Osteocyte (in vitro differentiated cells): Measurements from ENCODE around the gene FBXO40. TPM values are rescaled to one million over a fixed set of nuclear protein-coding genes. Genes with fewer than 3 reads are reported as not detected.
"Not testable (repeated sequence)": the region's sequence is repeated elsewhere in the genome, so short reads cannot be mapped to it uniquely, and the experiment has no call there.

ENCODE experiments used
- DNase-seq: peaks from one replicate; pipeline ENCODE4 v3.0.0; 2021; ENCODE audit warnings: mixed read lengths; ENCODE audit not compliant: unreplicated experiment; ENCODE audit errors: extremely low spot score
- H3K27ac Mint-ChIP-seq: one replicate; pipeline ENCODE4 v1.8.0; 2021; ENCODE audit warnings: mild to moderate bottlenecking, mixed read lengths; ENCODE audit not compliant: unreplicated experiment
- H3K27me3 Mint-ChIP-seq: one replicate; pipeline ENCODE4 v1.8.0; 2021; ENCODE audit warnings: mixed read lengths; ENCODE audit not compliant: unreplicated experiment
- H3K36me3 Mint-ChIP-seq: one replicate; pipeline ENCODE4 v1.8.0; 2021; ENCODE audit warnings: mixed read lengths; ENCODE audit not compliant: unreplicated experiment
- H3K4me1 Mint-ChIP-seq: one replicate; pipeline ENCODE4 v1.8.0; 2021; ENCODE audit warnings: mixed read lengths; ENCODE audit not compliant: unreplicated experiment
- H3K4me3 Mint-ChIP-seq: one replicate; pipeline ENCODE4 v1.8.0; 2021; ENCODE audit warnings: mild to moderate bottlenecking, moderate library complexity, mixed read lengths; ENCODE audit not compliant: unreplicated experiment
- H3K9me3 Mint-ChIP-seq: one replicate; pipeline ENCODE4 v1.8.0; 2021; ENCODE audit warnings: mixed read lengths; ENCODE audit not compliant: unreplicated experiment
- total RNA-seq: library from RNA; stranded (reverse); gene quantifications from 2 replicates; pipeline ENCODE4 v1.2.1, GENCODE V29; 2021
- TF ChIP-seq, protein P1 (sequence below): fragments of 200-600 bp; sonication (generic); IDR thresholded peaks from 2 replicates; pipeline ENCODE4 v1.5.0; 2021; ENCODE audit warnings: antibody characterized with exemption, mild to moderate bottlenecking, moderate library complexity

Gene FBXO40
- total RNA-seq, 1 donor from 2014 or later = not detected

DNA sequence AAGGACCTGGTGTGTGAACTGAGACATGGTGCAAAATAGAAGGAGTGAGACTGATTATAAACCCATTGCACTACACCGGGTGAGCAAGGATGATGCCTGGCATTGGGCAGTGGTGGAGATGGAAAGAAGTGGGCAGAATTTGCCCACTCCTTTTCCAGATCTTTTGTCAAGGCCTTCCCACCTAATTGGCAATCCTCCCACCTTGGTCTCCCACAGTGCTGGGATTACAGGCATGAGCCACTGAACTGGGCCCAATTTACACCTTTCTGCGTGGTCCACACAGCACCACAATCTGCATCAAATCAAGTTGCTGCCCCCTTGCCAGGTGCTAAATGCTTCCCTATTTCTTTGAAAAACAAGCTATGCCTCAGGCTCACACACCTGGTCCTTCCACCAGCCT, 5.4 kb downstream of the FBXO40 start:
- Mint-ChIP-seq H3K9me3 (no peaks in the 10 kb centered on the region), H3K27me3 (peaks cover 6% of the 10 kb centered on the region), H3K4me3 (no peak overlapping the region), H3K27ac (no peak overlapping the region), H3K36me3 (no peaks in the 10 kb centered on the region), H3K4me1 (no peaks in the 10 kb centered on the region)
- DNase-seq = no peak
- TF ChIP-seq, protein P1, sequence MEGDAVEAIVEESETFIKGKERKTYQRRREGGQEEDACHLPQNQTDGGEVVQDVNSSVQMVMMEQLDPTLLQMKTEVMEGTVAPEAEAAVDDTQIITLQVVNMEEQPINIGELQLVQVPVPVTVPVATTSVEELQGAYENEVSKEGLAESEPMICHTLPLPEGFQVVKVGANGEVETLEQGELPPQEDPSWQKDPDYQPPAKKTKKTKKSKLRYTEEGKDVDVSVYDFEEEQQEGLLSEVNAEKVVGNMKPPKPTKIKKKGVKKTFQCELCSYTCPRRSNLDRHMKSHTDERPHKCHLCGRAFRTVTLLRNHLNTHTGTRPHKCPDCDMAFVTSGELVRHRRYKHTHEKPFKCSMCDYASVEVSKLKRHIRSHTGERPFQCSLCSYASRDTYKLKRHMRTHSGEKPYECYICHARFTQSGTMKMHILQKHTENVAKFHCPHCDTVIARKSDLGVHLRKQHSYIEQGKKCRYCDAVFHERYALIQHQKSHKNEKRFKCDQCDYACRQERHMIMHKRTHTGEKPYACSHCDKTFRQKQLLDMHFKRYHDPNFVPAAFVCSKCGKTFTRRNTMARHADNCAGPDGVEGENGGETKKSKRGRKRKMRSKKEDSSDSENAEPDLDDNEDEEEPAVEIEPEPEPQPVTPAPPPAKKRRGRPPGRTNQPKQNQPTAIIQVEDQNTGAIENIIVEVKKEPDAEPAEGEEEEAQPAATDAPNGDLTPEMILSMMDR = no peak

DNA sequence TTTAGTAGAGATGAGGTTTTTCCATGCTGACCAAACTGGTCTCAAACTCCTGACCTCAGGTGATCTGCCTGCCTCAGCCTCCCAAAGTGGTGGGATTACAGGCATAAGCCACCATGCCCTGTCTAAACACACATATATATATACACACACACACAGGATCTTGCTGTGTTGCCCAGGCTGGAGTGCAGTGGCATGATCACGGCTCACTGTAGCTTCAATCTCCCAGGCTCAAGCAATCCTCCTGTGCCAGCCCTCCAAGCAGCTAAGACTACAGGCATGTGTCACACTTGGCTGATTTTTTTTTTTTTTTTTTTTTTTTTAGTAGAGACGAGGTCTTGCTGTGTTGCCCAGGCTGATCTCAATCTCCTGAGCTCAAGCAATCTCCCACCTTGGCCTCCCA, 6.7 kb downstream of the FBXO40 start:
- DNase-seq, H3K27ac Mint-ChIP-seq, H3K27me3 Mint-ChIP-seq, H3K4me1 Mint-ChIP-seq, H3K9me3 Mint-ChIP-seq, H3K4me3 Mint-ChIP-seq, H3K36me3 Mint-ChIP-seq: not testable (repeated sequence)

- no peaks in the 10 kb centered on the region for H3K36me3 Mint-ChIP-seq
- no peak overlapping the region for H3K4me3 Mint-ChIP-seq
- no peaks in the 10 kb centered on the region for H3K9me3 Mint-ChIP-seq
- H3K27ac Mint-ChIP-seq = no peak overlapping the region
- no peaks in the 10 kb centered on the region for H3K4me1 Mint-ChIP-seq
- DNase-seq = no peak
- H3K27me3 Mint-ChIP-seq = peaks cover 6% of the 10 kb centered on the region
- TF ChIP-seq, protein P1 = no peak
Measured at GRCh38 chr3:121601212-121601812, 8.1 kb downstream of the FBXO40 start.

GRCh38 chr3:121604759-121605158, 11.6 kb downstream of the FBXO40 start:
- H3K4me1 Mint-ChIP-seq = no peaks in the 10 kb centered on the region
- H3K27ac Mint-ChIP-seq = no peak overlapping the region
- no peaks in the 10 kb centered on the region for H3K36me3 Mint-ChIP-seq
- H3K4me3 Mint-ChIP-seq = no peak overlapping the region
- no peak for DNase-seq
- peaks cover 6% of the 10 kb centered on the region for H3K27me3 Mint-ChIP-seq
- no peaks in the 10 kb centered on the region for H3K9me3 Mint-ChIP-seq
- TF ChIP-seq, protein P1 = no peak

DNA sequence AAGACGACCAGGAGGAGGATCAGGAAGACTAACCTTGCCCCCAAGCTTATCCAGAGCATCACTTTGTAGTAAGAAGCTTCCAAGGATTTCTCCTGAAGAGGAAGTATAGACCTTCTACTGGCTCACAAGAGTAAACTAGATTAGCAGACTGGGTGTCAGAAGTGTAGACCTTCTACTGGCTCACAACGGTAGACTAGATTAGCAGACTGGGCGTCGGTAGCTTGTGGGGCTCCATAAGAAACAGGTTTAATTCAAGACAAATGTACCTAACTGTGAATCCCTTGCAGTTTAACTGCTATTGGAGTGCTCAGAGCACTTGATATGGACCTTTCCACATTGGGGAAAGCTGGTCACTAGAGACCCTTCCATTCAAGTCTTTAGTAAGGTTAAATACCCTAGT, 12.9 kb downstream of the FBXO40 start:
- no peak for DNase-seq
- Mint-ChIP-seq H3K4me1 (no peaks in the 10 kb centered on the region), H3K27ac (no peak overlapping the region), H3K4me3 (no peak overlapping the region), H3K27me3 (peaks cover 6% of the 10 kb centered on the region), H3K9me3 (no peaks in the 10 kb centered on the region), H3K36me3 (no peaks in the 10 kb centered on the region)
- TF ChIP-seq, protein P1 = no peak

DNA sequence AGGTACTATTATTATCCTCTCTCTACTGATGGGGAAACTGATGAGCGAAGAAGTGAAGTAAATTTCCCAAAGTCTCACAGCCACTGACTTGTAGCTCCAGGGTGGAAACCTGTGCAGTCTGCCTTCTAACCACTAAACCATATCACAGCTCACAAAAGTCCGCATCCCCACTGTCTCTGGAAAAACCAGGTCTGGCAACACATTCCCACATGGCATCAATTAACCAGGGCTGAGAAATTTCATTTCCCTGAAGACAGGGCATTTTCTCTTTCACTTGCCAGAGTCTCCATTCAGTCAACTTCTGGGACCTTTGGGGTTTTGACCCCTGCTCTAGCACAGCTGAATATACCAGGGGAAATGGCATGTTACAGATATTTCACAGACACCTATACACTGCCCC, 26.5 kb downstream of the FBXO40 start:
- H3K27ac Mint-ChIP-seq = no peak overlapping the region
- peaks cover 6% of the 10 kb centered on the region for H3K9me3 Mint-ChIP-seq
- no peak for DNase-seq
- H3K4me3 Mint-ChIP-seq = no peak overlapping the region
- TF ChIP-seq, protein P1 = no peak
- H3K27me3 Mint-ChIP-seq = peaks cover 12% of the 10 kb centered on the region
- no peaks in the 10 kb centered on the region for H3K4me1 Mint-ChIP-seq
- no peaks in the 10 kb centered on the region for H3K36me3 Mint-ChIP-seq
